Neural cell (in vitro differentiated cells): Measurements from ENCODE around the gene KIF16B. TPM values are rescaled to one million over a fixed set of nuclear protein-coding genes. Genes with fewer than 3 reads are reported as not detected.

Experiments used
- H2AFZ ChIP-seq: fragments of 200-600, 300-800 bp; sonication (generic), shearing (Covaris generic); 2 replicates; pipeline ENCODE4 v1.6.0; 2014; ENCODE audit warnings: low read depth, mild to moderate bottlenecking, antibody characterized with exemption, low read length, moderate library complexity
- H3F3A ChIP-seq: fragments of 200-600 bp; shearing (Covaris generic); 2 replicates; pipeline ENCODE4 v1.6.1; 2016; ENCODE audit warnings: mild to moderate bottlenecking, moderate library complexity, mixed read lengths, antibody characterized with exemption, low read length; ENCODE audit not compliant: insufficient read depth, poor library complexity, severe bottlenecking
- H3K27ac ChIP-seq: fragments of 200-600, 300-800 bp; sonication (generic), shearing (Covaris generic); 2 replicates; pipeline ENCODE4 v1.5.1; 2014; ENCODE audit warnings: mild to moderate bottlenecking, low read length, moderate library complexity
- H3K27me3 ChIP-seq: fragments of 300-800, 200-600 bp; sonication (generic), shearing (Covaris generic); 2 replicates; pipeline ENCODE4 v1.6.0; 2014; ENCODE audit warnings: mild to moderate bottlenecking, low read depth, low read length, moderate library complexity; ENCODE audit not compliant: insufficient read depth
- H3K36me3 ChIP-seq: fragments of 300-800, 200-600 bp; sonication (generic), shearing (Covaris generic); 2 replicates; pipeline ENCODE4 v1.5.1; 2014; ENCODE audit warnings: mild to moderate bottlenecking, antibody characterized with exemption, low read length, moderate library complexity; ENCODE audit not compliant: insufficient read depth
- H3K4me2 ChIP-seq: fragments of 300-800, 200-600 bp; sonication (generic), shearing (Covaris generic); 2 replicates; pipeline ENCODE4 v1.6.0; 2014; ENCODE audit warnings: mild to moderate bottlenecking, low read length
- H3K4me3 ChIP-seq: fragments of 300-800, 200-600 bp; sonication (generic), shearing (Covaris generic); 2 replicates; pipeline ENCODE4 v1.5.1; 2014; ENCODE audit warnings: mild to moderate bottlenecking, low read length, moderate library complexity
- H3K79me2 ChIP-seq: fragments of 200-600 bp; shearing (Covaris generic); replicated peaks from 2 replicates; pipeline ENCODE4 v1.6.0; 2014; ENCODE audit warnings: mild to moderate bottlenecking, low read length, moderate library complexity; ENCODE audit not compliant: insufficient read depth
- H3K9ac ChIP-seq: fragments of 300-800, 200-600 bp; sonication (generic), shearing (Covaris generic); 2 replicates; pipeline ENCODE4 v1.6.1; 2016; ENCODE audit warnings: mild to moderate bottlenecking, low read length, mixed read lengths
- H3K9me2 ChIP-seq: fragments of 200-600 bp; shearing (Covaris generic); 2 replicates; pipeline ENCODE4 v1.6.1; 2016; ENCODE audit warnings: mild to moderate bottlenecking, low read length, mixed read lengths; ENCODE audit not compliant: insufficient read depth
- H3K9me3 ChIP-seq: fragments of 200-600, 300-800 bp; sonication (generic), shearing (Covaris generic); 2 replicates; pipeline ENCODE4 v1.6.1; 2016; ENCODE audit warnings: mild to moderate bottlenecking, mixed run types, low read length, moderate library complexity, mixed read lengths
- H4K20me1 ChIP-seq: fragments of 200-600 bp; shearing (Covaris generic); 2 replicates; pipeline ENCODE4 v1.6.1; 2016; ENCODE audit warnings: mild to moderate bottlenecking, mixed run types; ENCODE audit not compliant: insufficient read depth
- CTCF ChIP-seq: fragments of 450-650 bp; IDR thresholded peaks from 2 replicates; pipeline ENCODE4 v1.5.1; 2014; ENCODE audit warnings: antibody characterized with exemption, mild to moderate bottlenecking, moderate library complexity; ENCODE audit not compliant: poor library complexity, severe bottlenecking
- EP300 ChIP-seq: fragments of 450-650 bp; conservative IDR thresholded peaks from 2 replicates; pipeline ENCODE4 v1.6.1; 2014; ENCODE audit warnings: antibody characterized with exemption, mild to moderate bottlenecking, moderate library complexity; ENCODE audit not compliant: poor library complexity, severe bottlenecking
- EZH2 ChIP-seq: fragments of 200-600, 300-800 bp; shearing (Covaris generic), sonication (generic); IDR thresholded peaks from 2 replicates; pipeline ENCODE4 v1.6.1; 2014; ENCODE audit warnings: antibody characterized with exemption, low read length, borderline replicate concordance, mild to moderate bottlenecking; ENCODE audit not compliant: insufficient read depth, poor library complexity, severe bottlenecking
- MXI1 ChIP-seq: fragments of 450-650 bp; conservative IDR thresholded peaks from 2 replicates; pipeline ENCODE4 v1.6.1; 2014; ENCODE audit warnings: antibody characterized with exemption, mild to moderate bottlenecking; ENCODE audit not compliant: poor library complexity, severe bottlenecking
- POLR2AphosphoS5 ChIP-seq: IDR thresholded peaks from 2 replicates; pipeline ENCODE4 v1.6.1; 2012
- RAD21 ChIP-seq: fragments of 450-650 bp; conservative IDR thresholded peaks from 2 replicates; pipeline ENCODE4 v1.6.1; 2014; ENCODE audit warnings: antibody characterized with exemption, mild to moderate bottlenecking, moderate library complexity
- REST ChIP-seq: IDR thresholded peaks from 2 replicates; pipeline ENCODE4 v1.6.1; 2012; ENCODE audit warnings: borderline replicate concordance
- SMC3 ChIP-seq: fragments of 450-650 bp; conservative IDR thresholded peaks from 2 replicates; pipeline ENCODE4 v1.6.1; 2014; ENCODE audit warnings: antibody characterized with exemption, mild to moderate bottlenecking, moderate library complexity; ENCODE audit not compliant: poor library complexity
- TAF1 ChIP-seq: IDR thresholded peaks from 2 replicates; pipeline ENCODE4 v1.6.1; 2012; ENCODE audit warnings: low read depth
- polyA plus RNA-seq: library from polyadenylated mRNA; depleted of rRNA; stranded (reverse); fragments of >200 nt; gene quantifications from 2 replicates; pipeline ENCODE4 v1.2.3, GENCODE V29; 2014

The KIF16B gene
- polyA plus RNA-seq, 1 donor from 2014 or later = 3.8 TPM

GRCh38 chr20:16337707-16338106, 235.5 kb downstream of the KIF16B start:
- H3K9me3 ChIP-seq = peaks cover 11% of the 10 kb centered on the region
- H3K27ac ChIP-seq = no peak overlapping the region
- H4K20me1 ChIP-seq = no peaks in the 10 kb centered on the region
- no peak overlapping the region for H2AFZ ChIP-seq
- TF ChIP-seq REST (no peak), POLR2AphosphoS5 (no peak), EZH2 (no peak), SMC3 (no peak), MXI1 (no peak), CTCF (no peak), RAD21 (no peak), EP300 (no peak), TAF1 (no peak)
- no peaks in the 10 kb centered on the region for H3K9me2 ChIP-seq
- no peak overlapping the region for H3K4me2 ChIP-seq
- H3K4me3 ChIP-seq = no peak overlapping the region
- H3K79me2 ChIP-seq = no peaks in the 10 kb centered on the region
- H3K27me3 ChIP-seq = no peaks in the 10 kb centered on the region
- H3F3A ChIP-seq = no peaks in the 10 kb centered on the region
- H3K36me3 ChIP-seq = no peaks in the 10 kb centered on the region
- no peak overlapping the region for H3K9ac ChIP-seq

GRCh38 chr20:16327606-16328005, 245.6 kb downstream of the KIF16B start:
- Histone ChIP-seq H3K9me2 (no peaks in the 10 kb centered on the region), H3K9me3 (no peaks in the 10 kb centered on the region), H4K20me1 (no peaks in the 10 kb centered on the region), H2AFZ (no peak overlapping the region), H3K27ac (no peak overlapping the region), H3K79me2 (no peaks in the 10 kb centered on the region), H3K4me2 (no peak overlapping the region), H3K9ac (no peak overlapping the region), H3K36me3 (no peaks in the 10 kb centered on the region), H3K4me3 (no peak overlapping the region), H3F3A (no peaks in the 10 kb centered on the region), H3K27me3 (no peaks in the 10 kb centered on the region)
- TF ChIP-seq REST = no peak
- TF ChIP-seq SMC3 = no peak
- no peak for TF ChIP-seq CTCF
